GM18858 (cell line): Measurements from ENCODE around the gene BORCS6.

ENCODE experiments used
- ATAC-seq: cut with Tn5 transposase; IDR thresholded peaks from one replicate; pipeline ENCODE4 v1.9.1; 2021; ENCODE audit not compliant: unreplicated experiment

Gene BORCS6

GRCh38 chr17:8143581-8144400 lies 46.2 kb downstream of the BORCS6 start:
- no peak for ATAC-seq

- ATAC-seq = no peak
These were observed 46.9 kb downstream of the BORCS6 start for GRCh38 chr17:8142887-8143580.

GRCh38 chr17:8142158-8142886 lies 47.7 kb downstream of the BORCS6 start:
- no peak for ATAC-seq

GRCh38 chr17:8141741-8142140 lies 48.2 kb downstream of the BORCS6 start:
- no peak for ATAC-seq

- ATAC-seq = no peak
These were observed 48.9 kb downstream of the BORCS6 start for GRCh38 chr17:8141045-8141444.

- no peak for ATAC-seq
These were observed 49.6 kb downstream of the BORCS6 start for GRCh38 chr17:8140065-8141029.

GRCh38 chr17:8138672-8139371 lies 51.2 kb downstream of the BORCS6 start:
- peak; percentile 65 for ATAC-seq

- no peak for ATAC-seq
These were observed 51.7 kb downstream of the BORCS6 start for GRCh38 chr17:8138374-8138671.
